ENCODE data around the gene DLL3. TPM values are rescaled to one million over a fixed set of nuclear protein-coding genes. Genes with fewer than 3 reads are reported as not detected.

Gene DLL3
- total and polyA plus RNA-seq, 9 of the 15 experiments (the other 6 are each of a cell fraction or from before 2014, with no cell fraction given) = 0.80 to 6.3 (median 1.2) TPM

GRCh38 chr19:39502640-39503417 is 4.1 kb downstream of the DLL3 start (continued):
- TF ChIP-seq ZNF444 (CRISPR knock-in tag; IDR thresholded peaks at IDR 0.05) = no peak
- TF ChIP-seq E2F1 (CRISPR knock-in tag; IDR thresholded peaks at IDR 0.05) = peak; percentile 99
- 0 out of 2 replicates have a peak, but pooled peaks have one; percentile 31 for TF ChIP-seq ZNF175 (CRISPR knock-in tag; IDR thresholded peaks at IDR 0.05; ENCODE audit: low read depth)
- TF ChIP-seq ZNF184 (CRISPR knock-in tag; IDR thresholded peaks at IDR 0.05) = no peak
- peak; percentile 85 for TF ChIP-seq CTCFL (IDR thresholded peaks at IDR 0.05; ENCODE audit: borderline replicate concordance, insufficient read depth, low read depth, low read length, poor library complexity, severe bottlenecking)
- TF ChIP-seq NR2C2 (CRISPR knock-in tag; IDR thresholded peaks at IDR 0.05) = peak; percentile 90
- peak; percentile 18; the same call in 1 of the 2 replicates for TF ChIP-seq NR2C2 (tag; IDR thresholded peaks at IDR 0.05)
- TF ChIP-seq E2F8 (IDR thresholded peaks at IDR 0.05; ENCODE audit: low read depth, partially characterized antibody) = no peak
- no peak for TF ChIP-seq SAFB2 (IDR thresholded peaks at IDR 0.05; ENCODE audit: borderline replicate concordance, low read depth, low read length, severe bottlenecking)
- no peak for TF ChIP-seq NFE2 (IDR thresholded peaks at IDR 0.05; ENCODE audit: low read depth)
- TF ChIP-seq KAT7 (CRISPR knock-in tag; IDR thresholded peaks at IDR 0.05; ENCODE audit: borderline replicate concordance) = peak; percentile 99
- TF ChIP-seq SAFB (IDR thresholded peaks at IDR 0.05; ENCODE audit: borderline replicate concordance, low read depth, low read length) = no peak
- peak; percentile 91 for TF ChIP-seq MYC (IDR thresholded peaks at IDR 0.05; ENCODE audit: low read depth, low read length)
- no peak for TF ChIP-seq MYC (CRISPR knock-in tag; IDR thresholded peaks at IDR 0.05; ENCODE audit: borderline replicate concordance, low read depth)
- no peak for TF ChIP-seq DACH1 (IDR thresholded peaks at IDR 0.05; ENCODE audit: partially characterized antibody)
- 0 out of 2 replicates have a peak, but pooled peaks have one; percentile 65 for TF ChIP-seq ZNF197 (CRISPR knock-in tag; IDR thresholded peaks at IDR 0.05; ENCODE audit: low read depth)
- no peak for TF ChIP-seq SIN3A (IDR thresholded peaks at IDR 0.05; ENCODE audit: borderline replicate concordance in 2 of 2, control insufficient read depth in 1 of 2, low read depth in 2 of 2, low read length in 2 of 2)
- TF ChIP-seq SMARCC2 (IDR thresholded peaks at IDR 0.05; ENCODE audit: low read depth) = no peak
- TF ChIP-seq THAP7 (CRISPR knock-in tag; IDR thresholded peaks at IDR 0.05) = no peak
- no peak for TF ChIP-seq CAMTA2 (CRISPR knock-in tag; conservative IDR thresholded peaks at IDR 0.05)

All from K562 (cell line).